Cerebellar cortex (tissue), 1 donor: ENCODE results near the gene COG8.
A peak's percentile ranks its signal among the peaks of the same experiment; 100 is the strongest.

Experiments used
- DNase-seq: peaks from one replicate; pipeline ENCODE4 v3.0.0-alpha.2; 2015; ENCODE audit warnings: low spot score

Gene COG8

GRCh38 chr16:69346683-69347082 is 7.3 kb upstream of the COG8 start:
- DNase-seq = no peak

GRCh38 chr16:69345923-69346322 is 6.6 kb upstream of the COG8 start:
- no peak for DNase-seq

- DNase-seq = no peak
These were observed 4.8 kb upstream of the COG8 start for GRCh38 chr16:69344171-69344570.

- DNase-seq = no peak
These were observed 806 bp upstream of the COG8 start for GRCh38 chr16:69340095-69340644.

- DNase-seq = no peak
These were observed 641 bp downstream of the COG8 start for GRCh38 chr16:69338557-69339288.

GRCh38 chr16:69334696-69335095 is 4.7 kb downstream of the COG8 start:
- no peak for DNase-seq

GRCh38 chr16:69330286-69331109 is 8.9 kb downstream of the COG8 start, which contains the start of gene PDF:
Gene PDF, minus strand, starts transcription at chr16:69330588. Its CDS starts 18 bp downstream, at chr16:69330570.
- peak; percentile 93 for DNase-seq

- DNase-seq = no peak
These were observed 9.7 kb downstream of the COG8 start for GRCh38 chr16:69329369-69330285.

GRCh38 chr16:69328854-69329316 is 10.5 kb downstream of the COG8 start:
- no peak for DNase-seq

- no peak for DNase-seq
These were observed 11.6 kb downstream of the COG8 start for GRCh38 chr16:69327585-69328310.

GRCh38 chr16:69326172-69326873 is 13.0 kb downstream of the COG8 start:
- no peak for DNase-seq

GRCh38 chr16:69325784-69326171 is 13.6 kb downstream of the COG8 start:
- DNase-seq = no peak

- DNase-seq = no peak
These were observed 14.6 kb downstream of the COG8 start for GRCh38 chr16:69324585-69325253.

- DNase-seq = peak; percentile 69
These were observed 15.3 kb downstream of the COG8 start for GRCh38 chr16:69324013-69324531.

GRCh38 chr16:69323415-69323814 is 15.9 kb downstream of the COG8 start:
- no peak for DNase-seq

GRCh38 chr16:69322343-69322742 is 17.0 kb downstream of the COG8 start:
- DNase-seq = no peak

GRCh38 chr16:69321080-69321479 is 18.3 kb downstream of the COG8 start:
- no peak for DNase-seq

GRCh38 chr16:69320740-69321073 is 18.7 kb downstream of the COG8 start:
- no peak for DNase-seq

- no peak for DNase-seq
These were observed 19.3 kb downstream of the COG8 start for GRCh38 chr16:69319826-69320739.
